DOHH2 (cell line): ENCODE results near the gene RILPL1.

ENCODE experiments used
- CTCF ChIP-seq: fragments of 200-600 bp; sonication (generic); IDR thresholded peaks from one replicate; pipeline ENCODE4 v1.5.1; 2014; ENCODE audit warnings: antibody characterized with exemption, mild to moderate bottlenecking, low read depth, low read length; ENCODE audit not compliant: poor library complexity, severe bottlenecking
- EZH2phosphoT487 ChIP-seq: fragments of 200-600 bp; sonication (generic); IDR thresholded peaks from 2 replicates; pipeline ENCODE4 v1.6.1; 2017; ENCODE audit warnings: borderline replicate concordance, mild to moderate bottlenecking, antibody characterized with exemption, low read length, moderate library complexity, mixed read lengths

- no peak for TF ChIP-seq CTCF
- TF ChIP-seq EZH2phosphoT487: no peak
Observed at GRCh38 chr12:123499332-123499731, 34.2 kb downstream of the RILPL1 start.
